Ascending aorta (tissue), 2 donors: Measurements from ENCODE around the gene SCUBE3. TPM values are rescaled to one million over a fixed set of nuclear protein-coding genes. Genes with fewer than 3 reads are reported as not detected.
A peak's percentile ranks its signal among the peaks of the same experiment; 100 is the strongest.

ENCODE experiments used
- DNase-seq, 2 donors: peaks; one replicate each; pipeline ENCODE4 v3.0.0-alpha.2; 2019; ENCODE audit warnings: low spot score in 2 of 2
- H3K27ac ChIP-seq, 2 donors: fragments of 200-600 bp; sonication (generic); one replicate each; pipeline ENCODE4 v1.5.1; 2016 to 2017; ENCODE audit warnings: mild to moderate bottlenecking in 1 of 2
- H3K27me3 ChIP-seq: fragments of 200-600 bp; sonication (generic); one replicate; pipeline ENCODE4 v1.5.1; 2017
- H3K36me3 ChIP-seq, 2 donors: fragments of 200-600 bp; sonication (generic); one replicate each; pipeline ENCODE4 v1.5.1; 2016
- H3K4me1 ChIP-seq, 2 donors: fragments of 200-600 bp; sonication (generic); one replicate each; pipeline ENCODE4 v1.5.1; 2016 to 2017; ENCODE audit warnings: mild to moderate bottlenecking in 1 of 2
- H3K4me3 ChIP-seq, 2 donors: fragments of 200-600 bp; sonication (generic); one replicate each; pipeline ENCODE4 v1.5.1; 2016 to 2017; ENCODE audit warnings: mild to moderate bottlenecking in 1 of 2
- H3K9me3 ChIP-seq, 2 donors: fragments of 200-600 bp; sonication (generic); one replicate each; pipeline ENCODE4 v1.5.1; 2016
- intact Hi-C: fragments of 100-400 bp; cut with DNase I; formaldehyde crosslinking; loops from one replicate; pipeline ENCODE4 v1.15.1; 2023
- total RNA-seq: library from RNA; depleted of rRNA; stranded (reverse); fragments of >200 nt; gene quantifications from one replicate; pipeline ENCODE4 v1.1.0, GENCODE V29; 2016
- TF ChIP-seq, protein P1 (sequence below), 3 experiments: fragments of 200-600 bp in 2 of 3; fragments of 450-650 bp in 1 of 3; sonication (generic) in 2 of 3; IDR thresholded peaks; one replicate each; pipeline ENCODE4 v1.5.1; 2016 to 2019; ENCODE audit warnings: antibody characterized with exemption in 3 of 3, mild to moderate bottlenecking in 1 of 3, moderate library complexity in 1 of 3

SCUBE3 gene
- total RNA-seq, 1 donor from 2014 or later, result 29.5 TPM

DNA sequence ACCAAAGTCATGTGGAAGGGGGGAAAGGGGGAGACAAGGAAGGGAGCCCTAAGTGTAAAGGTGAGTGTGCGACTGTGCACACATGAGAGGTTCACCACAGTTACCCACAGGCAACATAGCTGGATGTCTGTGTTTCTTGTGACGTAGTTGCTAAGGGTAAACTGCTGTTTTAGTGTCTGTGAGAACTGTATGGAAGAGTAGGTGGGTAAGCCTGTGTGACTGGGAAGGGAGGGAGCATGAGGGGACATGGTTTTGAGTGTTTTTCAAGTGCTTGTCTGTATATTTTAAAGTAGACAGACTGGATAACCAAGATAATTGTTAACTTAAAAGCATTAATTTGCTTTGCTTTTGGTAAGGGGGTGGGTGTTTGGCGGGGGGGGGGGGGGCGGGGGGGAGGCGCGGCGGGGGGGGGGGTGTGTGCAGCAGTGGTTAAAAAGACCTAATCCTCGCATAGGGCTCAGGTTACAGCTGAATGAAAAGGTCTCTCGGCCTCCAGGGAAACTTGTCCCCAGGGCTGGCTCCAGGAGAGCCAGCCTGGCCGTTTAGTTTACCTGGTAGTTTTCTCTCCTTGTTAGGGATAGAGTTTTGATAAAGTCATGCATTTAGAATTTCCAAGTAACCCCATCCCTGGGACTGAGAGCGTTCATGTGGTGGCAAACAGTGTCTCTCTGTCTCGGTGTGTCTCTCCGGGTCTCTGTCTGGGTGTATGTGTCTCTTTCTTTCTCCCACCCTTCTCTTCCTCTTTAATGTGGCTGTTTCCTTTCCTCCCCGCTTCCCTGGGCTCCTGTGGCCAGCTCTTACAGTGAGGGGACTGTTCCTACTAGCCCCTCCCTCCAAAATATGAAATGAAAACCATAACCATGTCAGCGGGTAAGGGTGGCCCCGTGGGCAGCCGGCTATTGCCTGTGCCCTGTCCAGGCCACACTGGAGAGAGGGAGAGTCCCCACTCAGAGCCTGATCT, 3.4 kb downstream of the SCUBE3 start:
- peaks cover 33 to 42% of the 10 kb centered on the region in 2 donors for H3K4me1 ChIP-seq
- H3K36me3 ChIP-seq, result no peaks in the 10 kb centered on the region
- peak overlapping the region; percentile 83 to 89 for H3K27ac ChIP-seq
- H3K27me3 ChIP-seq, result no peaks in the 10 kb centered on the region
- intact Hi-C loops, result loop anchor here (2.0 kb wide), 1 partner anchor 22 kb away; no protein-coding TSS in a partner anchor
- TF ChIP-seq, protein P1, sequence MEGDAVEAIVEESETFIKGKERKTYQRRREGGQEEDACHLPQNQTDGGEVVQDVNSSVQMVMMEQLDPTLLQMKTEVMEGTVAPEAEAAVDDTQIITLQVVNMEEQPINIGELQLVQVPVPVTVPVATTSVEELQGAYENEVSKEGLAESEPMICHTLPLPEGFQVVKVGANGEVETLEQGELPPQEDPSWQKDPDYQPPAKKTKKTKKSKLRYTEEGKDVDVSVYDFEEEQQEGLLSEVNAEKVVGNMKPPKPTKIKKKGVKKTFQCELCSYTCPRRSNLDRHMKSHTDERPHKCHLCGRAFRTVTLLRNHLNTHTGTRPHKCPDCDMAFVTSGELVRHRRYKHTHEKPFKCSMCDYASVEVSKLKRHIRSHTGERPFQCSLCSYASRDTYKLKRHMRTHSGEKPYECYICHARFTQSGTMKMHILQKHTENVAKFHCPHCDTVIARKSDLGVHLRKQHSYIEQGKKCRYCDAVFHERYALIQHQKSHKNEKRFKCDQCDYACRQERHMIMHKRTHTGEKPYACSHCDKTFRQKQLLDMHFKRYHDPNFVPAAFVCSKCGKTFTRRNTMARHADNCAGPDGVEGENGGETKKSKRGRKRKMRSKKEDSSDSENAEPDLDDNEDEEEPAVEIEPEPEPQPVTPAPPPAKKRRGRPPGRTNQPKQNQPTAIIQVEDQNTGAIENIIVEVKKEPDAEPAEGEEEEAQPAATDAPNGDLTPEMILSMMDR (IDR thresholded peaks at IDR 0.05), result no peak
- no peak for DNase-seq
- no peaks in the 10 kb centered on the region for H3K9me3 ChIP-seq
- peak overlapping the region; percentile 39 to 94 for H3K4me3 ChIP-seq

DNA sequence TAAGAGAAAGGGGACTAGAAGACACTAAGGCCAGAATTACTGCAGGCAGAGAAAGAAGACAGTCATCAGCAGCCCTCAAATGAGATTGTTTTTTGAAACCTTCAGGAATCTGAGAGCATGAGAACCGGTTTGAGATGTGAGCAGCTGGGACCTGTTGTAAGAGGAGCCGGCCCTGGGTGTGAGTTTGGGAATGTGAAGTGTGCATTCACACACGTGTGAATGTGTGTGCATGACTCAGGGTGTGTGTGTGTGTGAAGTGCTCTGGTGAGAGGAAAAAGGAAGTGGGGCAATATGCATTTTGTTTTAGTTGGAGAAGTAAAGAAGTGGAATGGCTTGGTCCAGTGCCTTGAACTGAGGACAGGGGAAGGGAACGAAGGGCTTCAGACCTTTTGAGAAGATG, 4.3 kb downstream of the SCUBE3 start:
- intact Hi-C loops, result no loop called here
- no peak for DNase-seq
- peaks cover 33 to 41% of the 10 kb centered on the region in 2 donors for H3K4me1 ChIP-seq

DNA sequence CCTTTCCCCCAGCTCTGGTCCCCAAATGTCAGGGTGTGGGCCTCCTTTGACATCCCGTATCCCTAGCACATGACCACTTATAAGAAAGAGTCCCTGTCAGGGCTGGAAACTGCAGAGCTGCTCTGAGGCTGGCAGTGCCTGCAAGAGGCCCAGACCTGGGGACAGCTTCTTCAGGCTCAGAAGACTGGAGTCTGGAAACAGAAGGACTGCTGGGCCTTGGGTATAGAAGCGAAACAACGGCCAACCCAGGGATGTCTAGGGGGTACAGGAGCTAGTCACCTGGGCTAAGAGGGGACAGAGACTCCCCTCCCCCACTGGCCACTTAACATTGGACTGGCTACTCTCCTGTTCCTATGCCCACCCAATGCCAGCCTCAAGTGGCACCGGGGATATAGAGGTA, 4.7 kb downstream of the SCUBE3 start:
- Histone ChIP-seq H3K9me3 (no peaks in the 10 kb centered on the region), H3K36me3 (no peaks in the 10 kb centered on the region), H3K27me3 (no peaks in the 10 kb centered on the region), H3K4me1 (peaks cover 29 to 37% of the 10 kb centered on the region in 2 donors), H3K4me3 (peak overlapping the region in 1 of 2 donors; percentile 94), H3K27ac (peak overlapping the region; percentile 72 to 89)
- intact Hi-C loops, result no loop called here
- DNase-seq, result no peak
- TF ChIP-seq, protein P1 (IDR thresholded peaks at IDR 0.05), result no peak

More for the DNA sequence above, 4.3 kb downstream of the SCUBE3 start:
- TF ChIP-seq, protein P1 (IDR thresholded peaks at IDR 0.05), result no peak
- Histone ChIP-seq H3K27me3 (no peaks in the 10 kb centered on the region), H3K36me3 (no peaks in the 10 kb centered on the region), H3K4me3 (peak overlapping the region in 1 of 2 donors; percentile 94), H3K27ac (peak overlapping the region; percentile 72 to 89), H3K9me3 (no peaks in the 10 kb centered on the region)

DNA sequence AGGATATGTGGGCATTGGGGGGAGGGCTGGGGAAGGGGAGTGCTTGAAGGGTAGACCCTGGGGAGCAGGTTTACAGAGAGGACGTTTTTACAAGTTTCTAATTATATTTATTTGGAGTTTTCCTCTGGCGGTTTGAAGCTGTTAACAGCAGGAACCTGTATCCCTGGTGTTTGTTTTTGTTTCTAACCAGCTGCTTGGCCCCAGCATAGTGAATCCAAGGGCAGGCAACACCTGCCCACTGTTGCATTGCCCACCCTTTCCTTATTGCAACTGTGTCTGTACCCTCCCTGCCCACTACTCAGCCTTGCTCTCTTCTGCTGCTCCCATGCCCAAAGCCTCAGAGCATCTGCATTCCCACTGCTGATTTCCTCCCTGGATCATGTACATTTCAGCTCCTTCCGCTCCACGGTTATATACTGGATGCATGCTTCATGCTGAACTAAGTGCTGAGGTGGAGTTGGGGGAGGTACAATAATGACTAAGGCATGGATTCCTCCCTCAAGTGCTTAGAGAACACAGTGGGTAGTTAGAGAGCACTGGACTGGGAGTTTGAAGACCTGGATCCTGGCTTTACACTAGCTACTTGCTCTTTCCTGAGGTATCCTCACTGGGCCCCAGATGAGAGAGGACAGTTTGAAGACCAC, 6.0 kb downstream of the SCUBE3 start:
- Histone ChIP-seq H3K4me3 (peak overlapping the region in 1 of 2 donors; percentile 20), H3K27ac (peak overlapping the region; percentile 72 to 89), H3K9me3 (no peaks in the 10 kb centered on the region), H3K27me3 (no peaks in the 10 kb centered on the region), H3K4me1 (peaks cover 29 to 36% of the 10 kb centered on the region in 2 donors), H3K36me3 (no peaks in the 10 kb centered on the region)
- TF ChIP-seq, protein P1 (IDR thresholded peaks at IDR 0.05), result no peak
- intact Hi-C loops, result no loop called here
- no peak for DNase-seq

DNA sequence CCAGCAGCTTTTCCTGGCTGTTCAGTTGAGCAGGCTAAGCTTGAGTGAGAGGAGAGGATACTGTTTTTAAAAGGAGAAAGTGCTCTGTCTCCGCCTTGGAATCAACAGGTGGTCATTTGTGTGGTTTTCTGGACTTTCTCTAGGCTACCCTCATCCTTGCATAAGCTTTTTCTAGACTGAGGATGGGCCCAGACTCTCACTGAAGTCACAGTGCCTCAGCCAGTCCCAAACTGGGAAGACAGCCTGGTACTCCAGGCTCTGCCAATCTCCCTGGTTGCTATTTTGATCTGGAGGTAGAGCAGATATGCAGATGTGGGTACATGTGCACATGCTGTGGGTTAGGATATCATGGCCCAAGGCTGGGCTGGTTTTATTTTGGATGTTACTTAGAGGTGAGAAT, 7.0 kb downstream of the SCUBE3 start:
- TF ChIP-seq, protein P1 (IDR thresholded peaks at IDR 0.05), result no peak
- Histone ChIP-seq H3K27ac (peak overlapping the region; percentile 4 to 38), H3K27me3 (no peaks in the 10 kb centered on the region), H3K4me3 (no peak overlapping the region), H3K9me3 (no peaks in the 10 kb centered on the region), H3K4me1 (peaks cover 29 to 36% of the 10 kb centered on the region in 2 donors), H3K36me3 (no peaks in the 10 kb centered on the region)
- no peak for DNase-seq
- intact Hi-C loops, result no loop called here
